CD4-positive, alpha-beta T cell treated with Interferon alpha-2 for 1 hour (primary cell): ENCODE results near the gene DUS3L.
A peak's percentile ranks its signal among the peaks of the same experiment; 100 is the strongest.

Experiments used
- DNase-seq, 2 donors: peaks; one replicate each; pipeline ENCODE4 v3.0.0-alpha.2; 2020 to 2022

The DUS3L gene

GRCh38 chr19:5821521-5822180 lies 30.7 kb upstream of the DUS3L start:
- DNase-seq = no peak

- no peak for DNase-seq
Measured at GRCh38 chr19:5820785-5821184, 29.8 kb upstream of the DUS3L start.

- DNase-seq = no peak
Measured at GRCh38 chr19:5818594-5818993, 27.6 kb upstream of the DUS3L start.

- DNase-seq = no peak
Measured at GRCh38 chr19:5817218-5817617, 26.3 kb upstream of the DUS3L start.

- no peak for DNase-seq
Measured at GRCh38 chr19:5814852-5815246, 23.9 kb upstream of the DUS3L start.

GRCh38 chr19:5814123-5814851 lies 23.3 kb upstream of the DUS3L start:
- no peak for DNase-seq

- DNase-seq = no peak
Measured at GRCh38 chr19:5811117-5811516, 20.2 kb upstream of the DUS3L start.

GRCh38 chr19:5809469-5809868 lies 18.5 kb upstream of the DUS3L start:
- no peak for DNase-seq

- no peak for DNase-seq
Measured at GRCh38 chr19:5809053-5809452, 18.1 kb upstream of the DUS3L start.

- no peak for DNase-seq
Measured at GRCh38 chr19:5808120-5808816, 17.3 kb upstream of the DUS3L start.

GRCh38 chr19:5806905-5807304 lies 15.9 kb upstream of the DUS3L start:
- DNase-seq = no peak

GRCh38 chr19:5806133-5806489 lies 15.1 kb upstream of the DUS3L start:
- DNase-seq = no peak

- peak; percentile 48 to 61 for DNase-seq
Measured at GRCh38 chr19:5805462-5806132, 14.6 kb upstream of the DUS3L start.

GRCh38 chr19:5804516-5805461 lies 13.8 kb upstream of the DUS3L start, which contains the start of gene NRTN:
Gene NRTN, plus strand, starts transcription at chr19:5805067. Its CDS starts 19,099 bp downstream, at chr19:5824166.
- DNase-seq = peak; percentile 50 to 60

GRCh38 chr19:5803752-5804515 lies 13.0 kb upstream of the DUS3L start:
- DNase-seq = peak; percentile 91 to 93

GRCh38 chr19:5803441-5803751 lies 12.4 kb upstream of the DUS3L start:
- DNase-seq = no peak

- DNase-seq = no peak
Measured at GRCh38 chr19:5801796-5802619, 11.0 kb upstream of the DUS3L start.

GRCh38 chr19:5800361-5801270 lies 9.7 kb upstream of the DUS3L start:
- no peak for DNase-seq
